K562 (cell line): Measurements from ENCODE around the gene STK36.

Experiments used
- ELK1 ChIP-seq: sonication (generic); formaldehyde crosslinking; IDR thresholded peaks from 2 replicates; pipeline ENCODE4 v1.8.1; 2022; ENCODE audit warnings: missing genetic modification reagents
- EZH2 ChIP-seq: IDR thresholded peaks from 2 replicates; pipeline ENCODE4 v1.6.1; 2012; ENCODE audit warnings: low read depth, mild to moderate bottlenecking, inconsistent platforms, low read length, borderline replicate concordance
- FOXA1 ChIP-seq: fragments of 450-650 bp; IDR thresholded peaks from 2 replicates; pipeline ENCODE4 v1.6.1; 2016; ENCODE audit warnings: mild to moderate bottlenecking, borderline replicate concordance
- HDAC6 ChIP-seq: IDR thresholded peaks from 2 replicates; pipeline ENCODE4 v1.6.1; 2012; ENCODE audit warnings: low read depth, mild to moderate bottlenecking, control low read depth, inconsistent platforms, low read length, moderate library complexity
- NR2C2 ChIP-seq, 2 experiments: fragments of 200-800 bp in 1 of 2; sonication (Bioruptor generic) in 1 of 2; sonication (generic) in 1 of 2; formaldehyde crosslinking in 1 of 2; IDR thresholded peaks; 2 replicates each; pipeline versions ENCODE4 v1.6.1 to v1.8.0; 2016 to 2022; ENCODE audit warnings: mild to moderate bottlenecking in 1 of 2, missing compliant biosample characterization in 1 of 2, missing genetic modification characterization in 1 of 2, missing genetic modification reagents in 1 of 2
- SIN3A ChIP-seq, 2 experiments: fragments of 150-350 bp in 1 of 2; IDR thresholded peaks; 2 replicates each; pipeline ENCODE4 v1.6.1; 2011 to 2016; ENCODE audit warnings: borderline replicate concordance in 2 of 2, low read depth in 2 of 2, low read length in 2 of 2, mild to moderate bottlenecking in 2 of 2, moderate library complexity in 2 of 2; ENCODE audit not compliant: control insufficient read depth in 1 of 2
- TAF1 ChIP-seq: IDR thresholded peaks from 2 replicates; pipeline ENCODE4 v1.6.1; 2011; ENCODE audit warnings: mild to moderate bottlenecking, low read length, moderate library complexity; ENCODE audit not compliant: insufficient read depth, control insufficient read depth, severe bottlenecking; ENCODE audit errors: extremely low read depth
- ZC3H4 ChIP-seq: sonication (generic); formaldehyde crosslinking; IDR thresholded peaks from 2 replicates; pipeline ENCODE4 v1.9.0; 2021; ENCODE audit warnings: missing genetic modification reagents, borderline replicate concordance
- ZNF274 ChIP-seq: IDR thresholded peaks from 2 replicates; pipeline ENCODE4 v1.6.1; 2011; ENCODE audit warnings: low read depth, mild to moderate bottlenecking, low read length, moderate library complexity, borderline replicate concordance
- ZNF766 ChIP-seq: fragments of 200-800 bp; sonication (Bioruptor generic); conservative IDR thresholded peaks from 2 replicates; pipeline ENCODE4 v1.6.1; 2016; ENCODE audit warnings: missing genetic modification characterization, missing compliant biosample characterization
- TF ChIP-seq, protein P1 (sequence below), 3 experiments: IDR thresholded peaks in 2 of 3; conservative IDR thresholded peaks in 1 of 3; 2 replicates each; pipeline ENCODE4 v1.5.1; 2011 to 2012; ENCODE audit warnings: low read length in 3 of 3, mild to moderate bottlenecking in 3 of 3, control low read depth in 2 of 3, improper control_type of control experiment in 1 of 3, inconsistent platforms in 1 of 3, low read depth in 1 of 3, mixed read lengths in 1 of 3, moderate library complexity in 1 of 3; ENCODE audit not compliant: insufficient read depth in 2 of 3
- TF ChIP-seq, protein P2 (sequence below), 2 experiments: IDR thresholded peaks; 2 replicates each; pipeline ENCODE4 v1.6.1; 2012; ENCODE audit warnings: improper control_type of control experiment in 2 of 2, low read depth in 2 of 2, low read length in 2 of 2, borderline replicate concordance in 1 of 2

GRCh38 chr2:218698885-218699284, 27.0 kb downstream of the STK36 start:
- TF ChIP-seq ZC3H4 (CRISPR knock-in tag) (no peak), FOXA1 (no peak), SIN3A (IDR thresholded peaks at IDR 0.05; ENCODE audit: borderline replicate concordance in 2 of 2, control insufficient read depth in 1 of 2, low read depth in 2 of 2, low read length in 2 of 2) (no peak), NR2C2 (CRISPR knock-in tag; IDR thresholded peaks at IDR 0.05) (no peak), NR2C2 (tag; IDR thresholded peaks at IDR 0.05) (no peak), EZH2 (no peak), HDAC6 (no peak), ELK1 (CRISPR knock-in tag) (no peak), ZNF274 (no peak), TAF1 (no peak), ZNF766 (CRISPR knock-in tag) (no peak)
- TF ChIP-seq, protein P1, sequence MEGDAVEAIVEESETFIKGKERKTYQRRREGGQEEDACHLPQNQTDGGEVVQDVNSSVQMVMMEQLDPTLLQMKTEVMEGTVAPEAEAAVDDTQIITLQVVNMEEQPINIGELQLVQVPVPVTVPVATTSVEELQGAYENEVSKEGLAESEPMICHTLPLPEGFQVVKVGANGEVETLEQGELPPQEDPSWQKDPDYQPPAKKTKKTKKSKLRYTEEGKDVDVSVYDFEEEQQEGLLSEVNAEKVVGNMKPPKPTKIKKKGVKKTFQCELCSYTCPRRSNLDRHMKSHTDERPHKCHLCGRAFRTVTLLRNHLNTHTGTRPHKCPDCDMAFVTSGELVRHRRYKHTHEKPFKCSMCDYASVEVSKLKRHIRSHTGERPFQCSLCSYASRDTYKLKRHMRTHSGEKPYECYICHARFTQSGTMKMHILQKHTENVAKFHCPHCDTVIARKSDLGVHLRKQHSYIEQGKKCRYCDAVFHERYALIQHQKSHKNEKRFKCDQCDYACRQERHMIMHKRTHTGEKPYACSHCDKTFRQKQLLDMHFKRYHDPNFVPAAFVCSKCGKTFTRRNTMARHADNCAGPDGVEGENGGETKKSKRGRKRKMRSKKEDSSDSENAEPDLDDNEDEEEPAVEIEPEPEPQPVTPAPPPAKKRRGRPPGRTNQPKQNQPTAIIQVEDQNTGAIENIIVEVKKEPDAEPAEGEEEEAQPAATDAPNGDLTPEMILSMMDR (IDR thresholded peaks at IDR 0.05 in 2 of 3, conservative IDR thresholded peaks at IDR 0.05 in 1 of 3; ENCODE audit: insufficient read depth in 2 of 3, low read depth in 1 of 3, low read length in 3 of 3): no peak
- TF ChIP-seq, protein P2, sequence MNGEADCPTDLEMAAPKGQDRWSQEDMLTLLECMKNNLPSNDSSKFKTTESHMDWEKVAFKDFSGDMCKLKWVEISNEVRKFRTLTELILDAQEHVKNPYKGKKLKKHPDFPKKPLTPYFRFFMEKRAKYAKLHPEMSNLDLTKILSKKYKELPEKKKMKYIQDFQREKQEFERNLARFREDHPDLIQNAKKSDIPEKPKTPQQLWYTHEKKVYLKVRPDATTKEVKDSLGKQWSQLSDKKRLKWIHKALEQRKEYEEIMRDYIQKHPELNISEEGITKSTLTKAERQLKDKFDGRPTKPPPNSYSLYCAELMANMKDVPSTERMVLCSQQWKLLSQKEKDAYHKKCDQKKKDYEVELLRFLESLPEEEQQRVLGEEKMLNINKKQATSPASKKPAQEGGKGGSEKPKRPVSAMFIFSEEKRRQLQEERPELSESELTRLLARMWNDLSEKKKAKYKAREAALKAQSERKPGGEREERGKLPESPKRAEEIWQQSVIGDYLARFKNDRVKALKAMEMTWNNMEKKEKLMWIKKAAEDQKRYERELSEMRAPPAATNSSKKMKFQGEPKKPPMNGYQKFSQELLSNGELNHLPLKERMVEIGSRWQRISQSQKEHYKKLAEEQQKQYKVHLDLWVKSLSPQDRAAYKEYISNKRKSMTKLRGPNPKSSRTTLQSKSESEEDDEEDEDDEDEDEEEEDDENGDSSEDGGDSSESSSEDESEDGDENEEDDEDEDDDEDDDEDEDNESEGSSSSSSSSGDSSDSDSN (IDR thresholded peaks at IDR 0.05; ENCODE audit: borderline replicate concordance in 1 of 2, low read depth in 2 of 2, low read length in 2 of 2): no peak
